Epithelial cell of proximal tubule (primary cell): ENCODE results near the gene PUS1. TPM values are rescaled to one million over a fixed set of nuclear protein-coding genes. Genes with fewer than 3 reads are reported as not detected.

Experiments
- DNase-seq: peaks from one replicate; pipeline ENCODE4 v3.0.0-alpha.2; 2011; ENCODE audit warnings: low read depth
- H3K4me3 ChIP-seq: 2 replicates; pipeline ENCODE4 v1.5.1; 2011; ENCODE audit warnings: low read depth, mild to moderate bottlenecking, low read length
- total RNA-seq: library from RNA; depleted of rRNA; stranded (reverse); fragments of >200 nt; gene quantifications from 2 replicates; pipeline ENCODE4 v1.2.3, GENCODE V29; 2015
- TF ChIP-seq, protein P1 (sequence below): conservative IDR thresholded peaks from 2 replicates; pipeline ENCODE4 v1.5.1; 2012; ENCODE audit warnings: low read depth, mild to moderate bottlenecking, low read length

The PUS1 gene
- total RNA-seq, 1 donor from 2014 or later = 17.1 TPM

- TF ChIP-seq, protein P1, sequence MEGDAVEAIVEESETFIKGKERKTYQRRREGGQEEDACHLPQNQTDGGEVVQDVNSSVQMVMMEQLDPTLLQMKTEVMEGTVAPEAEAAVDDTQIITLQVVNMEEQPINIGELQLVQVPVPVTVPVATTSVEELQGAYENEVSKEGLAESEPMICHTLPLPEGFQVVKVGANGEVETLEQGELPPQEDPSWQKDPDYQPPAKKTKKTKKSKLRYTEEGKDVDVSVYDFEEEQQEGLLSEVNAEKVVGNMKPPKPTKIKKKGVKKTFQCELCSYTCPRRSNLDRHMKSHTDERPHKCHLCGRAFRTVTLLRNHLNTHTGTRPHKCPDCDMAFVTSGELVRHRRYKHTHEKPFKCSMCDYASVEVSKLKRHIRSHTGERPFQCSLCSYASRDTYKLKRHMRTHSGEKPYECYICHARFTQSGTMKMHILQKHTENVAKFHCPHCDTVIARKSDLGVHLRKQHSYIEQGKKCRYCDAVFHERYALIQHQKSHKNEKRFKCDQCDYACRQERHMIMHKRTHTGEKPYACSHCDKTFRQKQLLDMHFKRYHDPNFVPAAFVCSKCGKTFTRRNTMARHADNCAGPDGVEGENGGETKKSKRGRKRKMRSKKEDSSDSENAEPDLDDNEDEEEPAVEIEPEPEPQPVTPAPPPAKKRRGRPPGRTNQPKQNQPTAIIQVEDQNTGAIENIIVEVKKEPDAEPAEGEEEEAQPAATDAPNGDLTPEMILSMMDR = no peak
- no peak for DNase-seq
- no peak overlapping the region for H3K4me3 ChIP-seq
Measured at GRCh38 chr12:131914179-131914702, 14.8 kb upstream of the PUS1 start.

GRCh38 chr12:131915000-131915689 is 13.9 kb upstream of the PUS1 start:
- no peak for DNase-seq
- TF ChIP-seq, protein P1 = no peak
- H3K4me3 ChIP-seq = no peak overlapping the region

GRCh38 chr12:131915823-131916222 is 13.3 kb upstream of the PUS1 start:
- H3K4me3 ChIP-seq = no peak overlapping the region
- TF ChIP-seq, protein P1 = no peak
- no peak for DNase-seq

- TF ChIP-seq, protein P1 = no peak
- no peak overlapping the region for H3K4me3 ChIP-seq
- DNase-seq = no peak
Measured at GRCh38 chr12:131916306-131917138, 12.6 kb upstream of the PUS1 start.

DNA sequence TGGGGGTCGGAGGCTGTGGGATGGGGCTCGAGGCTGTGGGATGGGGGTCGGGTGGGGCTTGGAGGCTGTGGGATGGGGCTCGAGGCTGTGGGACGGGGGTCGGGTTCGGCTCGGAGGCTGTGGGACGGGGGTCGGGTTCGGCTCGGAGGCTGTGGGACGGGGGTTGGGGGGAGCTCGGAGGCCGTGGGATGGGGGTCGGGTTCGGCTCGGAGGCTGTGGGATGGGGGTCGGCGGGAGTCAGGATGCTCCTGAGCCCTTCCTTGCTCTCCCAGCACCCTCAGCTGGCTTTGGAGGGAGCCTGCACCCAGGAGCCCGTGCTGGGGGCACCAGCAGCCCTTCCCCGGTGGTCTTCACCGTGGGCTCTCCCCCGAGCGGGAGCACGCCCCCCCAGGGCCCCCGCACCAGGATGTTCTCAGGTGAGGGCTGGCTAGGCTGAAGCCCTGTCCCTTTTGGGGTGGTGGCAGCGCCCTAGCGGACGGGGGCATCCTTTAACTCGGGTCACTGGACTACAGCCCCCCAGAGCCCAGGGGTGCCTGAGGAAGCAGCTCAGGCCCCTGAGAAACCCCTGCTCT is 11.9 kb upstream of the PUS1 start:
- no peak for DNase-seq
- TF ChIP-seq, protein P1 = no peak
- H3K4me3 ChIP-seq = no peak overlapping the region

DNA sequence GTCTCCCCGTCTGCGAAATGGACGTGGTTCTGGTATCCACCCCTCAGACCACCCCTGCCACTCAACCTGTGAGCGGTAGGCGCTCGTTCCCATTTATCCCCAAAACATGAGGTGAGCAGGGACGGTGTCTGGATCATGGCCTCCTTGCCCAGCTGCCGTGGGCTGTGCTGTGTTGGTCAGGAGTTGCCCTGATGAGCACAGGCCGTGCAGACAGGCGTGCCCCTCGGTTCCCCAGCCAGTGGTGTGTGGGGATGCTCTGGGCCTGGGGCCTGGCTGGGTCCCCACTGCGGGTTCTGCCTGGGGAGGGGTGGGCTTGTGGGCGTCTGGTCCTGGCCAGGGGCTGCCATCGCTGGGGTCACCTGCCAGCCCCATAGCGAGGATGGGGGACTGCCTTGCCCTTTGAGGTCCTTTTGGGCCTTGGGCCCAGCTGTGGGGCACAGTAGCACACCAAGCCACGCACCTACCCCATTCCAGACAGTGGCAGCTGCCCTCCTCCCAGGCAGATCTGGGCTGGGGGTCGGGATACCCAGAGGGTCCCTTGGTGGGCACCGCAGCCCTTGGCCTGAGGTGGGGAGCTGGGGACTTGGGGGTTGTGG is 11.3 kb upstream of the PUS1 start:
- H3K4me3 ChIP-seq = no peak overlapping the region
- TF ChIP-seq, protein P1 = no peak
- no peak for DNase-seq
